ENCODE results near the gene CCDC93. TPM values are rescaled to one million over a fixed set of nuclear protein-coding genes. Genes with fewer than 3 reads are reported as not detected.
A peak's percentile ranks its signal among the peaks of the same experiment; 100 is the strongest.

The CCDC93 gene
- total RNA-seq, 1 donor from 2014 or later, result 39.1 TPM

DNA sequence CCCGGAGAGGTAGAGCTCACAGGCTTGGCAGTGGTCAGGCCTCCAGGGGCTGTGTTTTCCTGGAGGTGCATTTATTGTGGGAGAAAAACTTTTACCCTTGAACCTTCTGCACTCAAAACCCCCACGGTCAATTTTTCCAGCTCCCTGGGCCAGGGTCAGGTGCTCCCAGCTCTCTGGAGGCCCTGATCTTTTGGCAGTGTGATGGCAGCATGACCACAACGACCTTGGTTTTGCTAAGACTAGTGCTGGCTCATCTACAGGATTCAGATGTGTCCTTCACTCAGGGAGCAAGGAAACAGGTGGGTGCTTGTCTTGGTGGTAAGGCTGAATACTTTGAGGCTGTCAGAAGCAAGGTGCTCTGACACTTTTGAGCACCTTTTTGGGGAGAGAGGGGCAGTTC is 92.3 kb downstream of the CCDC93 start:
- Mint-ChIP-seq H3K36me3 (ENCODE audit: low read depth) (peaks cover 50% of the 10 kb centered on the region), H3K27ac (ENCODE audit: unreplicated experiment) (peak overlapping the region; percentile 30), H3K9me3 (peaks cover 2% of the 10 kb centered on the region)

DNA sequence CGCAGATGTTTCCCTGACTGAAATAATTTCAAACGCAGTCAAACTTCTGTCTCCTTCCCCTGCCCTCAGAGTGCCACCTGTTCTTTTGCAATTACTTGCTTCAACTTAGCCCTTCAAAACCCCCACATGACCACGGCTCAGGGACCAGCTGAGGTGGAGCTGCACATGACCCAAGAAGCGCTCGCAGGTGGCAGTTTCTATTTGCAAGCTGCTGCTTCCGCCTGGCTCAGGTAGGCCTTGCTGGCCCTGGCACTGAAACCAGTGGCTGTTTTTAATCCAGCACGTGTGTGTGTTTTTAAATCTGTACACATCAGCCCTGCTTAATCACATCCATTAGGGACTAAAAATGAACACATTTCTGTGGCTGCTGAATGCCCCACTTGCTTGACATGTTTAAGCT is 95.3 kb downstream of the CCDC93 start:
- H3K4me3 Mint-ChIP-seq, result no peak overlapping the region
- DNase-seq (ENCODE audit: low read depth, low spot score), result no peak
- H3K36me3 Mint-ChIP-seq (ENCODE audit: low read depth), result peaks cover 35% of the 10 kb centered on the region
- H3K27me3 Mint-ChIP-seq (ENCODE audit: low read depth), result no peaks in the 10 kb centered on the region
- no peaks in the 10 kb centered on the region for H3K4me1 Mint-ChIP-seq
- no peak overlapping the region for H3K27ac Mint-ChIP-seq (ENCODE audit: unreplicated experiment)
- peaks cover 2% of the 10 kb centered on the region for H3K9me3 Mint-ChIP-seq
- no peak for TF ChIP-seq CTCF (conservative IDR thresholded peaks at IDR 0.05)

More for the DNA sequence above, 92.3 kb downstream of the CCDC93 start:
- TF ChIP-seq CTCF (conservative IDR thresholded peaks at IDR 0.05), result no peak
- no peak for DNase-seq (ENCODE audit: low read depth, low spot score)
- H3K27me3 Mint-ChIP-seq (ENCODE audit: low read depth), result no peaks in the 10 kb centered on the region
- H3K4me3 Mint-ChIP-seq, result no peak overlapping the region
- H3K4me1 Mint-ChIP-seq, result no peaks in the 10 kb centered on the region

DNA sequence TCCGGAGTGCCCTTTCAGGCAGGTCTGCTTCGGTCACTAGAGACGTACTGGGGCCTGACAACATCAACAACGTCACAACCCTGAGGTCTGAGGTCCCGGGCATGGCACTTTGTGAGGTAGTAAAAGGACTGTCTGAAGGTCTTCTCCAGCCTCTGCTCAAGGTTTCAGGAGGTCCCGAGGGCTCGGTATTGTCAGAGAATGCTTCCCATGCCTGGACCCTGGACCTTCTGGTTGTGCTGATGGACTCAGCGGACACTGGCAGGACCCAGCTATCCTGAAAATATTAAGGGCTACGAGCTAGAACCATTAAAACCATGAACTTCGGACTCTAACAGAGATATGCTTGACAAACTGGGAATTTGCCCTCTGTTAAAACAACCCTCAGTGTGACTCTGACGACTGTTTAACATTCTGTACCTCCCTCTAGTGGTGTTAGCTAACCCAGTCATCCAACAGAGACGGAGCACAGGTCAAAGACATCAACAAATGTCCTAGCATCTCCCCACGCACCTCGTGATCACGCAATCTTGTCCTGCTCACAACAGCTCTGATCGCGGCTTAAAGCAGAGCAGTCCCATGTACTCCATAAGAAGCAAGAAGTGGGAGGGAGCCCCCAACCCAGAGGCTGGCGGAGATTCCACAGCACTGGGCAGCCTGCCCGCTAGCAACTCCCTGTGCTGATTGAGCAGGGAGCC is 96.5 kb downstream of the CCDC93 start:
- Mint-ChIP-seq H3K36me3 (ENCODE audit: low read depth) (peaks cover 32% of the 10 kb centered on the region), H3K27ac (ENCODE audit: unreplicated experiment) (no peak overlapping the region), H3K9me3 (peaks cover 3% of the 10 kb centered on the region), H3K27me3 (ENCODE audit: low read depth) (no peaks in the 10 kb centered on the region), H3K4me1 (no peaks in the 10 kb centered on the region), H3K4me3 (no peak overlapping the region)
- peak; percentile 45 for TF ChIP-seq CTCF (conservative IDR thresholded peaks at IDR 0.05)
- no peak for DNase-seq (ENCODE audit: low read depth, low spot score)

GRCh38 chr2:117902933-117903332 is 110.9 kb downstream of the CCDC93 start:
- Mint-ChIP-seq H3K36me3 (ENCODE audit: low read depth) (no peaks in the 10 kb centered on the region), H3K27ac (ENCODE audit: unreplicated experiment) (no peak overlapping the region), H3K4me1 (no peaks in the 10 kb centered on the region), H3K27me3 (ENCODE audit: low read depth) (peaks cover 6% of the 10 kb centered on the region), H3K9me3 (peaks cover 2% of the 10 kb centered on the region), H3K4me3 (no peak overlapping the region)
- TF ChIP-seq CTCF (conservative IDR thresholded peaks at IDR 0.05), result no peak
- no peak for DNase-seq (ENCODE audit: low read depth, low spot score)

DNA sequence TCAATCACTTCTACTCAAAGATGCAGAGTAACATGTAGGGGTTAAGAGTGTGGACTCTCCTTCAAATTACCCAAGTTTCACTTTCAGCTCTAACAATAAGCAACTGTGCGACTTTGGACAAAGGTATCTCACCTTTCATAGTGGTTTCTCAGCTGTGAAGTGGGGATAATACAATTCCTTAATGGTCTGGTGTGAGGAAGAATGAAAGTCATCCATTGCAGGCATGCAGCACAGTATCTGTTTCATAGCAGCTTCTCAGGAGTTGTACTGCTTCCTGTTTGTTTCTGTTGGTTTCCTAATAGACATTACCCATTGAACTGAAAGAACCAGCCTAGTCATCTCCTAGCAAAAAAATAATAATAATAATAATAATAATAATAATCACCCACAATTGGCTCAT is 125.0 kb downstream of the CCDC93 start:
- no peak for TF ChIP-seq CTCF (conservative IDR thresholded peaks at IDR 0.05)
- Mint-ChIP-seq H3K36me3 (ENCODE audit: low read depth) (no peaks in the 10 kb centered on the region), H3K9me3 (no peaks in the 10 kb centered on the region), H3K4me3 (no peak overlapping the region), H3K27ac (ENCODE audit: unreplicated experiment) (no peak overlapping the region), H3K4me1 (no peaks in the 10 kb centered on the region), H3K27me3 (ENCODE audit: low read depth) (peaks cover 20% of the 10 kb centered on the region)
- DNase-seq (ENCODE audit: low read depth, low spot score), result no peak
